Small intestine (tissue), 7 donors: ENCODE measurements around the gene CALCOCO2. TPM values are rescaled to one million over a fixed set of nuclear protein-coding genes. Genes with fewer than 3 reads are reported as not detected.

ENCODE experiments used
- DNase-seq, 2 donors: peaks; one replicate each; pipeline versions ENCODE4 v3.0.0 to v3.0.0-alpha.2; 2013
- FAIRE-seq: peaks from 2 replicates; lab custom pipeline; 2012; peaks lifted over from hg19 to GRCh38; lab: Jason Lieb, UNC
- H3K27ac ChIP-seq, 3 donors: one replicate each; pipeline ENCODE4 v1.5.1; 2013; ENCODE audit warnings: low read length in 2 of 3, mild to moderate bottlenecking in 2 of 3, control low read depth in 1 of 3, inconsistent platforms in 1 of 3, low read depth in 1 of 3, moderate library complexity in 1 of 3
- H3K27me3 ChIP-seq, 3 donors: one replicate each; pipeline ENCODE4 v1.6.1; 2013; ENCODE audit warnings: low read length in 3 of 3, inconsistent platforms in 1 of 3; ENCODE audit not compliant: control insufficient read depth in 3 of 3, insufficient read depth in 3 of 3
- H3K36me3 ChIP-seq, 3 donors: one replicate each; pipeline ENCODE4 v1.6.1; 2013; ENCODE audit warnings: low read length in 3 of 3, inconsistent platforms in 1 of 3, low read depth in 1 of 3, mild to moderate bottlenecking in 1 of 3, moderate library complexity in 1 of 3; ENCODE audit not compliant: control insufficient read depth in 3 of 3, insufficient read depth in 2 of 3
- H3K4me1 ChIP-seq, 3 donors: one replicate each; pipeline ENCODE4 v1.6.1; 2013; ENCODE audit warnings: low read length in 2 of 3, inconsistent platforms in 1 of 3, low read depth in 1 of 3, mild to moderate bottlenecking in 1 of 3, moderate library complexity in 1 of 3; ENCODE audit not compliant: control insufficient read depth in 3 of 3, insufficient read depth in 2 of 3
- H3K4me3 ChIP-seq, 3 donors: one replicate each; pipeline ENCODE4 v1.5.1; 2013; ENCODE audit warnings: low read length in 3 of 3, control low read depth in 1 of 3, inconsistent platforms in 1 of 3, low read depth in 1 of 3, mild to moderate bottlenecking in 1 of 3, moderate library complexity in 1 of 3
- H3K9me3 ChIP-seq, 2 donors: one replicate each; pipeline ENCODE4 v1.6.1; 2013; ENCODE audit warnings: low read depth in 1 of 2, low read length in 1 of 2; ENCODE audit not compliant: control insufficient read depth in 2 of 2, insufficient read depth in 1 of 2
- WGBS, 3 donors: extraction: QIAGEN DNeasy Blood & Tissue Kit; methylation state at CpG; one replicate each; pipeline ENCODE4 v1.1.7; 2013; 5-methylcytosine and 5-hydroxymethylcytosine counted together
- polyA plus RNA-seq, 4 donors: library from polyadenylated mRNA; stranded (reverse) in 3 of 4; unstranded in 1 of 4; fragments of 200-250 nt in 3 of 4; fragments of 120-200 nt in 1 of 4; gene quantifications; one replicate each; pipeline versions ENCODE4 v1.2.1 to v1.2.3, GENCODE V29; 2013
- donor health status: healthy with polysubstance abuse.
- donor health status: control.
- donor health status: control.
- donor health status: Bipolar disorder and iron deficiency.
- donor health status: healthy.

Gene CALCOCO2
- polyA plus RNA-seq, 4 donors, result 72.1 to 170 (median 87.8) TPM

DNA sequence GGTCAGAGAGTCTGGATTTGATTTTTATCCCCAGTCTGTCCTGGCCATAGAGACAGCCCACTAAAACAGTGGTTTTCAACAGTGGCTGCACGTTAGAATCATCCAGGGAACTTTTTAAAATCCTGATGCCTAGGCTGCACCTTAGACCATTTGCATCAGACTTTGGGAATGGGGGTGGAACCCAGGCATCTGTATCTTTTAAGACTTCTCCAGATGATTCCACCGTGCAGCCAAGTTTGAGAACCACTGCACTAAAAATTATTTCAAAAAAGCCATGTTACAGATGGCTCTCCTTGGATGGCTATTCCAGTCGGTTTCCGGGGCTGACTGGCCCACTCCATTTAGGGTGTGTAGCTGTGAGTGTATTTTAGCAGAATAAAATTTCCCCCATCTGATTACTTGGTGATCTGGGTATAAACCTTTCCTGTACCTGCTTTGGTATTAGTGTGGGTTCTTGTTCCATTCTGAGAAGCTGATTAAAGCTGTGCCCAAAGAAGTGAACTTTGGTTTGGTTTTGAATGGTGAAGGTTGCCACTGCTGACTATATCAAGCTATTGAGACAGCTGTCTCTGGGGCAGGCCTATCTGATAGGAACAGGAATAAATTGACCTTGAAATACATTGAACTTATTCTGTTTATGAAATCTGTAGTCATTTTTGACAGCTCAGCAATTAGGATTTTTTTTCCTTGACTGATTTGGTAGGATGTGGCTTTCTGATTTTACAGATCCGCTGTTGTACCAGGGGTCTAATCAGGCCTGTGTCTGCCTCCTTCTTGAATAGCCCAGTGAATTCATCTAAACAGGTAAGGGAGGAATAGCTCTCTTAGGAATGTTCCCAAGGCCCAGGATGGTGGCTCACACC is 63.0 kb downstream of the CALCOCO2 start:
- Histone ChIP-seq H3K27ac (peak overlapping the region; percentile 87 to 97 (median 92)), H3K4me3 (peak overlapping the region; percentile 10 to 62 (median 51)), H3K36me3 (peaks cover 0 to 19% (median 0%) of the 10 kb centered on the region in 3 donors), H3K9me3 (no peaks in the 10 kb centered on the region), H3K27me3 (no peaks in the 10 kb centered on the region), H3K4me1 (peaks cover 0 to 26% (median 3%) of the 10 kb centered on the region in 3 donors)
- peak in 1 of 2 donors; percentile 73 for DNase-seq
- 16 to 47% (median 26%) methylated on average over 5 of the region's 5 CpGs for WGBS, 3 donors
- FAIRE-seq, result no peak

DNA sequence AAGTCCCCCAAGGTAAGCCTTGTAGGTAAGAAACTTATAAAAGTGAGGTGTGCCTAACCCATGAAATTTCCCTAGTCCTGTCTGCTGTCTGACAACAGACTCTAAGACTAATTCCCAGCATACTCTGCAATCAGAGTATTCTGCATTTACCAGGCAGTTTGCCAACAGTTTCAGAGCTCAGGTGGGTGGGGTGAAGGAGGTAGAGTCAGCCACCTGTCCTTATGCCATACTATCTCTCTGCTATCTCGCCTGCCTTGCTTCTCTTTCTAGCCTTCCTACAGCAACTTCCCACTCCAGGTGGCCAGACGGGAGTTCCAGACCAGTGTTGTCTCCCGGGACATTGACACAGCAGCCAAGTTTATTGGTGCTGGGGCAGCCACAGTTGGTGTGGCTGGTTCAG is 64.1 kb downstream of the CALCOCO2 start:
- DNase-seq, result peak; percentile 57 to 81

DNA sequence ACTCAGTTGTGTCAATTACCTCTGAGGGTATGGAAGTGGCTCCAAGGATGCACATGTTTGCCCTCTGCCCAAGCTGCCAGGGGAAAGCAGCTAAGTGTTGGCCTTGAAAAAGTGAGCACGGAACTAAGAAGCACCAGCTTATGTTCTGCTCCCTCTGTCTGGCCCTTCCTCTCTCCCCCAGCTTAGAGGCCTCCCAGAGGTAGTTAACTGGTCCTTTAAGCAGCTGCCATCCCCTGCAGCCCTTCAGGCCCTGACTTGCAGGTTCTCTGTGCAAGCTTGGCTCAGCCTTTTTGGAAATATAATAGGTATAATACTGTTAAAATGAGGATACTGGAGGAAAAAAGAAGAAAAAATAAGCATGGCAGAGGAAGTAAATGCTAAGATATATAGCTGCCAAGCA is 70.4 kb downstream of the CALCOCO2 start:
- H3K36me3 ChIP-seq, result peaks cover 0 to 7% (median 0%) of the 10 kb centered on the region in 3 donors
- H3K9me3 ChIP-seq, result no peaks in the 10 kb centered on the region
- no peak for DNase-seq
- H3K27me3 ChIP-seq, result no peaks in the 10 kb centered on the region
- H3K4me3 ChIP-seq, result no peak overlapping the region
- H3K27ac ChIP-seq, result no peak overlapping the region
- 70 to 77% (median 75%) methylated on average over 1 of the region's 1 CpG for WGBS, 3 donors
- no peak for FAIRE-seq
- no peaks in the 10 kb centered on the region for H3K4me1 ChIP-seq

More for the DNA sequence above, 64.1 kb downstream of the CALCOCO2 start:
- H3K36me3 ChIP-seq, result peaks cover 0 to 19% (median 0%) of the 10 kb centered on the region in 3 donors
- no peak overlapping the region for H3K4me3 ChIP-seq
- H3K4me1 ChIP-seq, result peaks cover 0 to 26% (median 3%) of the 10 kb centered on the region in 3 donors
- no peaks in the 10 kb centered on the region for H3K9me3 ChIP-seq
- WGBS, 3 donors, result 13 to 60% (median 43%) methylated on average over 3 of the region's 3 CpGs
- peak overlapping the region; percentile 27 to 87 (median 36) for H3K27ac ChIP-seq
- no peaks in the 10 kb centered on the region for H3K27me3 ChIP-seq
- no peak for FAIRE-seq

DNA sequence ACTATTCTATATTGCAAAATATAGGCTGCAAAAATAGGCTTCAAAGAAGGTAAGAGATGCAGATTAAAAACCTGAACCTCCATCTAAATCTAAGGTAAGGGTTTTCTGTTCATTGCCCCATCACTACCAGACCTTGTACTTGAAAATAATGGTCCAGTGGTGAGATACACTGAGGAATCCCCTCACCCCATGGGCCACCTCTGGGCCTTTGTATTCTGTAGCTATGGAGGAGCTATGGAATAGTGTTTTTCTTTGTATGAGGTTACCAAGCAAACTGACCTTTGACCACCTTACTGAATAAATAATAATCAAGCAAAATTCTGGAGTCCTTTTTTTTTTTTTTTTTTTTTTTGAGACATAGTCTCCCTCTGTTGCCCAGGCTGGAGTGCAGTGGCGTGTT is 72.6 kb downstream of the CALCOCO2 start:
- no peak overlapping the region for H3K27ac ChIP-seq
- peaks cover 0 to 4% (median 0%) of the 10 kb centered on the region in 3 donors for H3K36me3 ChIP-seq
- no peak overlapping the region for H3K4me3 ChIP-seq
- peaks cover 0 to 5% (median 0%) of the 10 kb centered on the region in 3 donors for H3K4me1 ChIP-seq
- no peaks in the 10 kb centered on the region for H3K9me3 ChIP-seq
- no peaks in the 10 kb centered on the region for H3K27me3 ChIP-seq
- WGBS, 3 donors, result 44 to 76% (median 67%) methylated on average over 1 of the region's 1 CpG
- FAIRE-seq (no peak), DNase-seq (peak in 1 of 2 donors; percentile 23)

DNA sequence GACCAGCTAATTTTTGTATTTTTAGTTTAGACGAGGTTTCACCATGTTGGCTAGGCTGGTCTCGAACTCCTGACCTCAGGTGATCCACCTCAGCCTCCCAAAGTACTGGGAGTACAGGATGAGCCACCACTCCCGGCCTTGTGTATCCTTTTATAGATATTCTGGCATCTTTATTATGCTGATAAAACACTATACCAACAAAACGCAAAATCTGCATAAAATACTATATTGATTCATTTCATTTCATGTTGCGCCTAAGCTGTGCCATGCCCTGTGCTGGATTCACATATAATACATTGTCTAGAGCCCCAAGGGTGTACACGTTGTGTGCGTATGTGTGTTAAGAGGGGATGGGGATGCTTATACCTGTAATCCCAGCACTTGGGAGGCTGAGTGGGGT is 73.6 kb downstream of the CALCOCO2 start:
- 85 to 93% (median 89%) methylated on average over 7 of the region's 7 CpGs for WGBS, 3 donors
- Histone ChIP-seq H3K27me3 (no peaks in the 10 kb centered on the region), H3K27ac (no peak overlapping the region), H3K9me3 (no peaks in the 10 kb centered on the region), H3K4me1 (peaks cover 0 to 5% (median 2%) of the 10 kb centered on the region in 3 donors), H3K4me3 (no peak overlapping the region), H3K36me3 (peaks cover 0 to 2% (median 0%) of the 10 kb centered on the region in 3 donors)
- FAIRE-seq, result no peak
- no peak for DNase-seq

DNA sequence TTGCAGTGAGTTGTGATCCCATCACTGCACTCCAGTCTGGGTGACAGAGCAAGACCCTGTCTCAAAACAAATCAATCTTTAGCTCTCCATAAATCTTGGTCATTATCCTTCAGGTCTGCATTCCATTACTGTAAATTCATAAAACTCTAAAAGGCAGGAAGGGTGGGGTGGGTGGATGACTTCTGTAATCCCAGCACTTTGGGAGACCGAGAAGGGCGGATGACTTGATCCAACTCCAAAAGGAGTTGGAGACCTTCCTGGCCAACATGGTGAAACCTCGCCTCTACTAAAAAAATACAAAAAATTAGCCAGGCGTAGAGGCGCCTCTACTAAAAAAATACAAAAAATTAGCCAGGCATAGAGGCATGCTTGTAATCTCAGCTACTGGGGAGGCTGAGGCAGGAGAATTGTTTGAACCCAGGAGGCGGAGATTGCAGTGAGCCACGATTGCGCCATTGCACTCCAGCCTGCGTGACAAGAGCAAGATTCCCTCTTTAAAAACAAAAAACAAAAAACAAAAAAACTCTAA is 75.2 kb downstream of the CALCOCO2 start:
- Histone ChIP-seq H3K27ac (no peak overlapping the region), H3K4me3 (no peak overlapping the region), H3K36me3 (no peaks in the 10 kb centered on the region), H3K27me3 (no peaks in the 10 kb centered on the region), H3K4me1 (peaks cover 2 to 20% (median 12%) of the 10 kb centered on the region in 3 donors), H3K9me3 (no peaks in the 10 kb centered on the region)
- DNase-seq (no peak), FAIRE-seq (no peak)
- 83 to 94% (median 86%) methylated on average over 9 of the region's 9 CpGs for WGBS, 3 donors

DNA sequence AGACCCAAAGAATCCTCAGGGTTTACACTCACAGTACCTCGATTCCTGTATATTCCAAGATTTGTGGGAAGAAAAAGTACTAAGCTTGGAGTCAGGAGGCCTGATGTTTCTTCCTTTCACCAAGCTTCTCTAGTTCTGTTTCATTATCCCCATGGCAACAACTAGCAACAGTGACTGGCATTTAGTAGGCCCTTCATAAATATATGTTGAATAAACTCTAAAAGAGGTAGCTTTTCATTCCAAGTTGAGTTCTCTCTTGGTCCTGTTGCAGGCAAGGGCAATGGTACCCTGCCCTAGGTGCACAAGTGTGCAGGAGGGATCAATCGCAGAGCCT is 76.8 kb downstream of the CALCOCO2 start:
- no peaks in the 10 kb centered on the region for H3K9me3 ChIP-seq
- H3K27ac ChIP-seq, result peak overlapping the region; percentile 81 to 93 (median 92)
- no peak for DNase-seq
- peaks cover 0 to 5% (median 0%) of the 10 kb centered on the region in 3 donors for H3K36me3 ChIP-seq
- H3K27me3 ChIP-seq, result no peaks in the 10 kb centered on the region
- peak overlapping the region; percentile 69 to 98 (median 86) for H3K4me3 ChIP-seq
- FAIRE-seq, result no peak
- peaks cover 2 to 22% (median 12%) of the 10 kb centered on the region in 3 donors for H3K4me1 ChIP-seq
- WGBS, 3 donors, result 32 to 50% (median 39%) methylated on average over 2 of the region's 2 CpGs

DNA sequence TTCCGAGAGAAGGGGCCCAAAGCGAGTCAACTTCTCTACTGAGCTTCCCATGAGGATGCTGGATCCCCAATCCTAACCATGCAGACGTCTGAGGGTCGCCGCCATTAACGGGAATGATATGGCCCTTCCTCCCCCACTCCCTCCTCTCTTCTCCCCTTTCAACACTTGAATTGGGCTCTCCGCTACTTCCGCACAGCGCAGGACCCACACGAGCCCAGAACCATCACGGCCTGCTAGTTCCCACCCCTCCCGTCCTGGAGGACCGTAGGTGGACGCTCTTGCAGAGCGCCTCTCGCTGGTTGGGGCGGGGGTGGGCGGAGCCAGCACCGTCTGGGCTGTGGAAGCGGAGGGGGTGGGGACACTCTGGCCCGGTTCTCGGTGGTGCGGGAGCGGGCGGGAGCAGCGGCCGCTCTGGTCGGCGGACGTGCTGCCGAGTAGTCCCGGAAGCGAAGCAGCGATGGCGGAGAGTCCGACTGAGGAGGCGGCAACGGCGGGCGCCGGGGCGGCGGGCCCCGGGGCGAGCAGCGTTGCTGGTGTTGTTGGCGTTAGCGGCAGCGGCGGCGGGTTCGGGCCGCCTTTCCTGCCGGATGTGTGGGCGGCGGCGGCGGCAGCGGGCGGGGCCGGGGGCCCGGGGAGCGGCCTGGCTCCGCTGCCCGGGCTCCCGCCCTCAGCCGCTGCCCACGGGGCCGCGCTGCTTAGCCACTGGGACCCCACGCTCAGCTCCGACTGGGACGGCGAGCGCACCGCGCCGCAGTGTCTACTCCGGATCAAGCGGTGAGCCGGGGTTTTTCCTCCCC is 77.4 kb downstream of the CALCOCO2 start, which contains the start of gene UBE2Z:
UBE2Z (plus strand) TSS at position 361 of the 797 bp plus-strand sequence; CDS start at position 458, 97 bp downstream.
- WGBS, 3 donors, result 1% methylated on average over 30 to 81 of the region's 81 CpGs
- Histone ChIP-seq H3K9me3 (no peaks in the 10 kb centered on the region), H3K4me1 (peaks cover 2 to 22% (median 13%) of the 10 kb centered on the region in 3 donors), H3K36me3 (peaks cover 3 to 9% (median 3%) of the 10 kb centered on the region in 3 donors), H3K4me3 (peak within 1 kb of the TSS; percentile 69 to 98 (median 86)), H3K27me3 (no peaks in the 10 kb centered on the region), H3K27ac (peak within 1 kb of the TSS; percentile 81 to 93 (median 92))
- DNase-seq, result peak; percentile 95 to 98
- no peak for FAIRE-seq
